ENCODE measurements around the gene KRT6A.
"Not testable (repeated sequence)": the region's sequence is repeated elsewhere in the genome, so short reads cannot be mapped to it uniquely, and the experiment has no call there.

The KRT6A gene

GRCh38 chr12:52464897-52465296 is 28.2 kb downstream of the KRT6A start:
- no peak for DNase-seq (ENCODE audit: low read depth in 2 of 2)

- no peak for DNase-seq (ENCODE audit: low read depth in 2 of 2)
These were observed 31.4 kb downstream of the KRT6A start for GRCh38 chr12:52461693-52462092.

- no peak for DNase-seq (ENCODE audit: low read depth in 2 of 2)
These were observed 34.2 kb downstream of the KRT6A start for GRCh38 chr12:52458861-52459260.

GRCh38 chr12:52455821-52456220 is 37.2 kb downstream of the KRT6A start:
- DNase-seq (ENCODE audit: low read depth in 2 of 2), result no peak

- no peak for DNase-seq (ENCODE audit: low read depth in 2 of 2)
These were observed 38.5 kb downstream of the KRT6A start for GRCh38 chr12:52454411-52455201.

- no peak for DNase-seq (ENCODE audit: low read depth in 2 of 2)
These were observed 41.0 kb downstream of the KRT6A start, which contains the start of gene KRT6B for GRCh38 chr12:52452101-52452500. Gene KRT6B (minus strand): TSS chr12:52452146. CDS start chr12:52452078, 68 bp downstream.

GRCh38 chr12:52448228-52448627 is 44.8 kb downstream of the KRT6A start:
- no peak for DNase-seq (ENCODE audit: low read depth in 2 of 2)

- not testable (repeated sequence) for DNase-seq (ENCODE audit: low read depth in 2 of 2)
These were observed 45.9 kb downstream of the KRT6A start for GRCh38 chr12:52447196-52447595.

- DNase-seq (ENCODE audit: low read depth in 2 of 2), result no peak
These were observed 46.6 kb downstream of the KRT6A start for GRCh38 chr12:52446367-52447045.

- no peak for DNase-seq (ENCODE audit: low read depth in 2 of 2)
These were observed 47.2 kb downstream of the KRT6A start for GRCh38 chr12:52445876-52446275.

GRCh38 chr12:52444647-52445595 is 48.1 kb downstream of the KRT6A start:
- DNase-seq (ENCODE audit: low read depth in 2 of 2), result no peak

- DNase-seq (ENCODE audit: low read depth in 2 of 2), result no peak
These were observed 49.1 kb downstream of the KRT6A start for GRCh38 chr12:52443966-52444365.

- DNase-seq (ENCODE audit: low read depth in 2 of 2), result peak; percentile 56 to 58
These were observed 50.4 kb downstream of the KRT6A start for GRCh38 chr12:52442600-52443061.

GRCh38 chr12:52441320-52441911 is 51.6 kb downstream of the KRT6A start:
- DNase-seq (ENCODE audit: low read depth in 2 of 2), result no peak

- DNase-seq (ENCODE audit: low read depth in 2 of 2), result peak in 1 of 2 experiments; percentile 17
These were observed 52.2 kb downstream of the KRT6A start for GRCh38 chr12:52440821-52441319.

- DNase-seq (ENCODE audit: low read depth in 2 of 2), result no peak
These were observed 53.2 kb downstream of the KRT6A start for GRCh38 chr12:52439845-52440244.

- DNase-seq (ENCODE audit: low read depth in 2 of 2), result no peak
These were observed 53.6 kb downstream of the KRT6A start for GRCh38 chr12:52439420-52439819.

GRCh38 chr12:52438305-52439301 is 54.5 kb downstream of the KRT6A start:
- DNase-seq (ENCODE audit: low read depth in 2 of 2), result no peak

GRCh38 chr12:52437508-52437907 is 55.5 kb downstream of the KRT6A start:
- no peak for DNase-seq (ENCODE audit: low read depth in 2 of 2)
